Gastrocnemius medialis (tissue), 4 donors: Measurements from ENCODE around the gene NDUFA9.
A peak's percentile ranks its signal among the peaks of the same experiment; 100 is the strongest.

Source experiments
- CTCF ChIP-seq, 5 experiments: fragments of 450-650 bp in 3 of 5; fragments of 200-600 bp in 2 of 5; sonication (generic) in 2 of 5; IDR thresholded peaks in 4 of 5; conservative IDR thresholded peaks in 1 of 5; 1 replicate in 4 of 5; 2 replicates in 1 of 5; pipeline ENCODE4 v1.5.1; 2016 to 2019; ENCODE audit warnings: antibody characterized with exemption in 5 of 5, mild to moderate bottlenecking in 3 of 5, moderate library complexity in 3 of 5
- POLR2A ChIP-seq, 2 donors: fragments of 450-650 bp; IDR thresholded peaks; one replicate each; pipeline ENCODE4 v1.6.1; 2017; ENCODE audit warnings: antibody characterized with exemption in 2 of 2, mild to moderate bottlenecking in 2 of 2, moderate library complexity in 2 of 2

- TF ChIP-seq CTCF (IDR thresholded peaks at IDR 0.05 in 4 of 5, conservative IDR thresholded peaks at IDR 0.05 in 1 of 5): peak; percentile 75 to 95 (median 91)
- no peak for TF ChIP-seq POLR2A (IDR thresholded peaks at IDR 0.05)
Observed at GRCh38 chr12:4604684-4605193, 44.2 kb upstream of the NDUFA9 start.
